Ureter (tissue), 1 donor: ENCODE results near the gene SRRM1. TPM values are rescaled to one million over a fixed set of nuclear protein-coding genes. Genes with fewer than 3 reads are reported as not detected.
"Not testable (repeated sequence)": the region's sequence is repeated elsewhere in the genome, so short reads cannot be mapped to it uniquely, and the experiment has no call there.

Experiments used
- DNase-seq: peaks from one replicate; pipeline ENCODE4 v3.0.0-alpha.2; 2020; ENCODE audit warnings: low spot score
- total RNA-seq: library from RNA; stranded (reverse); gene quantifications from one replicate; pipeline ENCODE4 v1.2.4, GENCODE V29; 2023
- donor health status: DM: yes; HTN: yes; CAD: no.

Gene SRRM1
- total RNA-seq, 1 donor from 2014 or later, result 169 TPM

DNA sequence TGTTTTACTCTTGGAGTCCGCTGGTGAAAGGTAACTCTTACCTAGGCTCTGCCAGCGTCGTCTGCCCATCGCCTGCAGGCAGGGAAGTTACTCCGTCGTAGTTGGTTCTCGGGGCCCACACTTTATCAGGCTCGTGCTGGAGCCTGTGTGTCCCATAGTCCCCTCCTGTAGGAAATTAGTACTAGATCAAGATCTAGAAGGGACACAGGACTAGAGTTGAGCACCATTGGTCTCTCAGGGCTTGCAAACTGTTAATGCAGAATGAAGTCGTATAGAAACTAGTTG lies 940 bp downstream of the SRRM1 start:
- peak; percentile 48 for DNase-seq

DNA sequence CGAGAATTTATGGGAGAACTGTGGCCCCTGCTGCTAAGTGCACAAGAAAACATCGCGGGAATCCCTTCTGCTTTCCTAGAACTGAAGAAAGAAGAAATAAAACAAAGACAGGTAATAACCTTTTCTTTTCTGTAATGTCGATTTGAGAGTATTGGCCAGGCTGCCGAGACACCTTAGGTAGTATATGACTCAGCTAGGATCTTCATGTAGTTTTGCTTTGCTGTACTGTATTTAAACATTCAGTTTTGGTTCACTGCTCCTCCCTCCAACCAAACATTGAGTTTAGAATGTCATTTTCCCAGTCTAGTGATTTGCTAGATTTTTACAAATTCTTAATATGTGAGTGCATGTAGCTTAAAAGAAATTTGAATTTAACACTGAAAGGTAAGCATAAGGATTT lies 5.8 kb downstream of the SRRM1 start:
- no peak for DNase-seq

DNA sequence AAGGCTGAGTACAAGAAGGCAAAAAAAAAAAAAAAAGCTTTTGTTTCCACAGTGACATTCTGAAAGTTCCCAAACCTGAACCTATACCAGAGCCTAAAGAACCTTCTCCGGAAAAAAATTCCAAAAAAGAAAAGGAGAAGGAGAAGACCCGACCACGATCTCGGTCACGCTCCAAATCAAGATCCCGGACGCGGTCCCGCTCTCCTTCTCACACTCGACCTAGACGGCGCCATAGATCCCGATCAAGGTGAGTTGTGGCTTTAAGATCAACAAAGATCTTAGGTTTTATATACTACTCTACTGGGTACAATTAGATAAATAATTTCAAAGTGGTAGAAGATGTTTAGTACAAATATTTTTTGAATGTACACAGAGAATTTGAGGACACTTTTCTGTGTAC lies 9.3 kb downstream of the SRRM1 start:
- no peak for DNase-seq

DNA sequence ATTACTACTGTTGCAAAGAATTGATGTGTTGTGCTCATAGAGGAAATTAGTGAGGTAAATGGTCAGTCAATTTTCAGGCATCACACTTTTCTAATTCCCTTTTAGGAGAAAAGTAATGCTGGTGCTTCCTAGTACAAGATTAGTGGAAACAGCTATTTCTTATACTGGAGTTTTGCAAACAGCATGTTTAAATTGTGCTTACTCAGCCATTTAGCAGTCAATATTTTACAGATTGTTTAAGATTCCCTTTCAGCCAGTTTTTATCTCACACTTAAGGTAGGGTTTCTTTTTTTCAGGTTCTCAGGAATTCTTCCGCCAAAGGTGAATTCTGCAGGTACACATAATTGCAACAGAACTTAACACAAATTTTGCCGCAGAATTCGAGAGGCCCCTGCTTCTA lies 10.9 kb downstream of the SRRM1 start:
- DNase-seq, result no peak

DNA sequence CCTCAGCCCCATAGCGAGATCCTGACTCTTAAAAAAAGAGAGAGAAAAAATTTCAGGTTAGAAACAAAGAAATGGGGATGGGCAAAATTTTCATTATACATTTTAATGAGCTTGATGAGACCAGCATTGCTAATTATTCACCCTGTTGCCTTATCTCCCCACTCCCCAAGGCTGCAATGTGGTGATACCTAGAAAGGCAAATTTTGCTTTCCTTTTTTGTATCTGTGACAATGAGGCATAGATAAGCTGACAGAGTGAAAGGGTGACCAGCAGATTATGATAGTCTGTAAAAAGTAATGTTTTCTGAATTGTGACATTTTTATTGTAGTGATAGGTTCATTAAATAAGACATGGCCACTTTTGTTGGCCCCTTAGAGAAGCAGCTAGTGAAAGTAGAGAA lies 12.9 kb downstream of the SRRM1 start:
- DNase-seq, result no peak

DNA sequence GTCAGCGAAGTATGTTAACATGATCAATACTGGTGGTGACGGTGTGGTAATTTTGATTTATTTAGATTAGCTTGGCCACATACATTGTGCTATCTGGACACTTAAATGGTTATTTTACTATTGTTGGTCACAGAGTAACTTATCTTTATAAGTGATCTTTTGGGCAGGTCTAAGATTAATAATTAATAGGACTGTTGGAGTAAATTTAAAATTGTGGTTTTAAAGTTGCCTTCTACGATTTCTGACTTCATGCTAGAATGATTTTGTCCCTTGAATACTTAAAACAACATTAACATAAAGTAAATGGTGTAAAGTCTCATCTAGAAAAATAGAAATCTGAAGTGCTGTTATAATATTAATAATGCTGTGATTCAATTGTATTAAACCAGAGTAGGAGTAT lies 14.7 kb downstream of the SRRM1 start:
- DNase-seq, result no peak

DNA sequence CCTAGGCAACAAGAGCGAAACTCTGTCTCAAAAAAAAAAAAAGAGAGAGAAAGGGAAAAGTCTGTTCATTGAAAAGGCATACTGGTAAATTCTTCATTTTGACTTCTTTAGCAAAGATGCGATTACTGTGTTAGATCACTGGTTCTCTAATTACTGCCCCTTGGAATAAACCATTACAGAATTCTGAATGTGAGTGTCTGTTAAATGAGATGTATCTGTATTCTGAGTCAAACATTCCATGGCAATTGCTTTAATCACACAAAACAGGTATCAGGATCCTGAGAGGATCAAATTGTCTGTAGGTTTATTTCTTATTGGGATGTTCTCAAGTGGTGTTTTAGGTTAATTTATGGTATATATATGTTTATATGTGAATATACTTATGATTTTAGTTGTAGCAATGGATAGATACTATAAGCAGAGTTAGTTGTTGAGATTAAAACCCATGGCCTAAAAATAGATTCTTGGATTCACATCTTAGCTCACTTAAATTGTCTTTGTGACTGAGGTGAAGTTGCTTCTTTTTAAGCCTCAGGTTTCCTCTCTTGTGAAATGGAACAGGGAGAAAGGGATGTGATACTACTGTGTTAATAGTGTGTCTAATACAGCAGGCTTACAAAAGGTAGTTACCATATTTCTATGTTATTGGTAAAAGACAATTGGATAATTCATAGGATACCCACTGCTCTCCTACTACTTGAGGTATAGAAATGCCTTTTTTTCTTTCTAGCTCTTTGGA lies 16.2 kb downstream of the SRRM1 start:
- no peak for DNase-seq

DNA sequence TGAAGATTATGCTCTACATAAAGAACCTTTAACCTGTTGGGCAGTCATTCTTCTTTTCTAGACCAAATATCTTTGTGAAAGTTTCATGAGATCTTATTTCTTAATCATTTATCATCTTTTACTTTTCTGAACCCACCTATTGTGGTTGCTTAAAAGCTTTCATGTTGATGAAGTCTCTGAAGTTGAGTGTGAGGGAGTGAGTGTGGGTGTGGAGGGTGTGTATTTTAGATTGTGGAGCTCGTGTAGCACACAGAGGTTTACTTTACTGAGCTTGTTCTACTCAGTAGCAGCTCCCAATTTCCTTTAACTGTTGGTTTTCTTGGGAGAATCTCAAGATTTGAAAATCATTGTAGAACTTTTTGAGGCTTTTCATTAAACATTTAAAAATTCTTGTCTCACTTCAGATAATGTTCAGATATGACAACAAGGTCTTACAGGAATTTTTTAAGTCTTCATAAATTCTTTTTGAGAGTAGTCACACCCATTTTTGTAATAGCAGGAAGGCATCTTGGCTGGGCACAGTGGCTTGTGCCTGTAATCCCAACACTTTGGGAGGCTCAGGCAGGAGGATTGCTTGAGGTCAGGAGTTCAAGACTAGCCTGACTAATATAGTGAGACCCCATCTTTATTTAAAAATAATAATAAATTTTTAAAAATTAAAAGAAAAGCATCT lies 17.0 kb downstream of the SRRM1 start:
- DNase-seq, result no peak

DNA sequence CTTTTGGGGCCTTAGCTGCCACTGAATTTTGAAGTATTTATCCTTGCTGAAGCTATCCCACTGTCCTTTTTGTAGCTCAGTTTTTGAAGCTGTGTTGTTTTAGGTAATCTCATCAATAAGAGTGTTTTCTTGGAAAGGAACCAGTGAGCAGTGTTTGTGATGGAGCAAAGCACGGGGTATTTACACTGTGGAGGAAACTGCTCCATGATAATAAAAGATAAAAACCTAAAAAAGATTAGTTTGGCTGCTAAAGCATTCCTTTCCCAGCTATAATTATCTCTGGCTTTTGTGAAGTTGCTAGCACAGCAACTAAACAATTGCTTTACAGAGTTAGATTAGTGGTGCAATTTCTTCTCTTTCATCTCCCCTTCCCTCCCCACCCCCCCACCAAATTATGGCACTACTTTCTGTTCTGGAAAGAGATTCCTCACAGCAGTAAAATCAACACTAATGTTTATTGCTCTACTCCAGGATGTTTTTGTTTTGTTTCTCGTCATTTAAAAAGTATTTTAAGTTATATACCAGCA lies 21.5 kb downstream of the SRRM1 start:
- no peak for DNase-seq

DNA sequence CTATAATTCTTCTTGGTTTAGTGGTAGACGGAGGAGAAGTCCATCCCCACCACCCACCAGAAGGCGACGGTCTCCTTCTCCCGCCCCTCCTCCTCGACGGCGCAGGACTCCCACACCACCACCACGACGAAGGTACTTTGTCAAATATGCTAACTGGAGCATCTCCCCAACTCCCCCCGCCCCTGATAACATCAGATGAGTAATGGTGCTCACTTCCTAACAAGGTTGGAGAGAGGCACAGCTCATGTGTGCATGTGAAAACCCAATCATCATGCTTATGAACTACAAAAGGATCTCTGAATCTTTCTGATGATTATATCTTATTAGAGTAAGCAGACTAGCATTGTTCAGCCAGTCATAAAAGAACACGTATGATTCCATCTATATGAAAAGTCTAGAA lies 23.7 kb downstream of the SRRM1 start:
- no peak for DNase-seq

DNA sequence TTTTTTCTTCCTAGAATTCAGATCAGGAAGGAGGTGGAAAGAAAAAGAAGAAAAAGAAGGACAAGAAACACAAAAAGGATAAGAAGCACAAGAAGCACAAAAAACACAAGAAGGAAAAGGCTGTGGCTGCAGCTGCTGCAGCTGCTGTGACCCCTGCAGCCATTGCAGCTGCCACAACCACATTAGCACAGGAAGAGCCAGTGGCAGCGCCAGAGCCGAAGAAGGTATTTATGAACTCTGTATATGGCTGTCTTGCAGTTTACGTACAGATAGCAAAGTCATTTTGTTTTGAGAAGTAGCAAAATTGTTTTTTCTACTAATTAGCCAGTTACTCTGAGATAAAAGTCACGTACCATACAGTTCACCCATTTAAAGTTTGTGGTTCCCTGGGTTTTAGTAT lies 28.3 kb downstream of the SRRM1 start:
- not testable (repeated sequence) for DNase-seq

DNA sequence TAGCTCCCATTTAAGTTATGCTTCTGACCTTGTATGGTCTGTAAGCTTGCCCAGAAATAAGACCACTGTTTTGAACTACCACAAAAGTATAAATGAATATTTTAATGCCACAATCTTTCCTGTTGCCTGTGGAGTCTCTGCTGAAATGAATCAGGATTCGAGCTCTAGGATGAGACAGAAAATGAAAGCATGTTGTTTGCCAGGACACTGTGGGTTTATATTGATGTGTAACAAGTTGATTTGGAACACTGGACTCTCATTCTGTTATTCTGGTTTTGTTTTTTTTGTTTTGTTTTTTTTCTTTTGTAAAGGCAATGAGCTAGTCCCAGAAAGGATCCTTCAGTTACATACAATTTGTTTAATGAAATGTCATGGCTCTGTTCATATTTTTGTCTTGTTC lies 29.6 kb downstream of the SRRM1 start:
- not testable (repeated sequence) for DNase-seq

DNA sequence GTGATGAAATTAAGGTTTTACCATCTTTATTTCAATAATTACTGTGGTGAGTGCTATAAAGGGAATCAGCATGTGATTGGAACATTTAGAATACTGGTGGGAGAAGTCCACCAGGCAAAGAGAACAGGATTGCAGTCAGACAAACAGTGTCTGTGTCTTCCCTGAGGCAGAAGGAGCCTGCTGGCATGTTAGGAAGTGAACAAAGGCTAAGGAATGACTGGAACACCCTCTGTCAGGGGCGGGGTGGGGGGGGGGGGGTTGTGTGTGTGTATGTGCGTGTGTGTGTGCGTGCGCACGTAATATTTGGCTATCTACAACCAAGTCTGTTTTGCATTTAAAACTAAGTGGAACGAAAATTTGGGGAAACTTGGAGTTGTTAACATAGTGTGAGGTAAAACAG lies 30.2 kb downstream of the SRRM1 start:
- no peak for DNase-seq

DNA sequence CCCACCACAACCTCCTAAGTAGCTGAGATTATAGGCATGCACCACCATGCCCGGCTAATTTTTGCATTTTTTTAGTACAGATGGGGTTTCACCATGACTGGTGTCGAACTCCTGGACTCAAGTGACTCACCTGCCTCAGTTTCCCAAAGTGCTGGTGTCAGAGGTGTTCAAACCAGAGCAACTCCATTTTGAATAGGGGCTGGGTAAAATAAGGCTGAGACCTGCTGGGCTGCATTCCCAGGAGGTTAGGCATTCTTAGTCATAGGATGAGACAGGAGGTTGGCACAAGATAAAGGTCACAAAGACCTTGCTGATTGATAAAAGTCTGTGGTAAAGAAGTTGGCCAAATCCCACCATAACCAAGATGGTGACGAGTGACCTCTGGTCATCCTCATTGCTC lies 35.3 kb downstream of the SRRM1 start:
- DNase-seq, result not testable (repeated sequence)

DNA sequence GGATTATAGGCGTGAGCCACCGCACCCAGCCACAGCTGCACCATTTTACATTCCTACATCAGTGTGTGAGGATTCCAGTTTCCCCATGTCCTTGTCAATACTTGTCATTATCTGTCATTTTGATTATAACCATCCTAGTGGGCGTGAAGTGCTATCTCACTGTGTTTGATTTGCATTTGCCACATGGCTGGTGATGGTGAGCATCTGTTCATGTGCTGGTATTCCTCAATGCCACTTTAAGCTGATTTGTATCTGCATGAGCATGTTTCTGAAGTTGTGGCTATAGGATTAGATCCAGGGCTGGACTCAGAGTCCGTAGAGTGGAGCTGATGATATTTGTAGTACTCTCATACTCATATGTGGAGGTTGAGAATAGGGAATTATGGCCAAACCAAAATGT lies 36.6 kb downstream of the SRRM1 start:
- DNase-seq, result no peak

DNA sequence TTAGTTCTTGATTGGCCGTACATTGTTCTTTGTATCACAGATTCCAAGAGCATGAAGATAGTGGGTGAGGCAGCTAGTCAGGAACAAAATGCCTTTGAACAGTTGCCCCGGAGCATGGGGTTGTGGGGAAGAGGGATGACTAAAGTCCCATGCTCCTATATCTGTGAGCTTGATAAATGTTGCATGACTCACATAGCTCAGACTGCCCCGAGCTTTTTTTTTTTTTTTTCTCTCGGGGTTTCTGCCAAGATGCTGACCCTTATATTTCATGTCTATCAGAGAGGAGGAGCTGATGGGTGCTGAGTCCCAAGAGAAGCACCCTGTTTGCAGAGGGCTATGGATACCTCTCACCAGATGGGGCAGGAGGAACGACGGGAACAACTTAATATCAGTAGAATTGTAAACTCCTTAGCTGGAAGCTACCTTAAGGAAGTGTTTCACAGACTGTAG lies 40.6 kb downstream of the SRRM1 start:
- DNase-seq, result no peak

DNA sequence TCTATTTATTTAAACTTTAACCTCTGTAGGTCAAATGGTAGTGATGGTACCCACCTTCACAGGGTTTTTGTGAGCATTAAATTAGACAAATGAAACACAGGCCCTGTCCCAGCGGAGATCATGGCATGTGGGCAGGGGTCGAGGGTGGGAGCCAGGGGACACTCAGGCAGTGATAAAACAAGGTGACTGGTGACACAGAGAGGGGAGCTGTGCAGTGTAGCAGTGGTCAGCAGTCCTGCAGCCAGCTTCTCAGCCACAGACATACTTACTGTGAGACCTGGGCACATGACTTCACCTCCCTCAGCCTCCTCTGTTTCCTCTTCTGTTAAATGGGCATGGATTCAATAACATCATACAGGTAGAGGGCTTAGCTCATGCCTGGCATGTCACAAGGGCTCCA lies 44.9 kb downstream of the SRRM1 start:
- DNase-seq, result no peak

DNA sequence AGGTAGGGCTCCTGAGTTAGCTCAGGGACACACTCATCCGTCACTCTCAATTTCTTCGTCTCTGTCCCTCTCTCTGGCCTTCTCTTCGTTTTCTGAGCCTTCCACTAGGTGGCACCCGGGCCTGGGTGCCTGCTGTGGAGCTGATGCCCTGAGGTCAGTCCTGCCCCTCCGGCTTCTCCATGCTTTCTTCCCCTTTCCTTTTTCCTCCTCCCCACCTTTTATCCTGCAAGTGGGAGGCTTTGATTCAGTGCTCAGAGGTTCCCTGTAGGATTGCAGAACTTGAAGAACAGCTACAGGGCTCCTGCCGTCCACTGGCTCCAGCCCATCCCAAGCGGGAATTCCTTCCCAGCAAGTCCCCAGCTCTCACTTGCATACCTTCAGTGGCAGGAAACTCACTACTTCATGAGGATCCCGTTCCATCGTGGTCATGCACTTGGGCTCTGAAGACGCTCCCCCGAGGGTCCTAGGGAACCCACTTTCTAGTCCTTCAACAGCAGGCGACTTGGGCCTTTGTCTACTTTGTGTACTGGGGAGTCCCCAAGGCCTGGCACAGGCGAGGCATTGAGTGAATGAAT lies 45.6 kb downstream of the SRRM1 start:
- peak; percentile 77 for DNase-seq

DNA sequence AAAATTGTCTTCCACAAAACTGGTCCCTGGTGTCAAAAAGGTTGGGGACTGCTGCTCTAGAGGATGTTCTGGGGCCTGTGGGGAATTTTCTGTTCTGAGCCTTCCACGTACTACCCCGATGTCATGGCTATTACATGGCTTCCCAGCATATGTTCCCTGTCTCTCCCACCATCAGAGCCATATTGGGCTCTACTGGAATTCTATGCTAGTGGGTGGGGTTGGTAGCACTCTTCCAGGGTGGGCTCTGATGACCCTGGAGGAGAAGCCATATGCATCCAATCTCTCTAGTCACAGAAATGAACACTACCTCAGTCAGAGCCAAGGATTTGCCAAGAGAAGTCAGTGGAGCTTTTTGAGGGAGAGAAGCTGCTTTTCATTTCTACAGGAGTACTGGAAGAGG lies 47.9 kb downstream of the SRRM1 start:
- DNase-seq, result no peak

DNA sequence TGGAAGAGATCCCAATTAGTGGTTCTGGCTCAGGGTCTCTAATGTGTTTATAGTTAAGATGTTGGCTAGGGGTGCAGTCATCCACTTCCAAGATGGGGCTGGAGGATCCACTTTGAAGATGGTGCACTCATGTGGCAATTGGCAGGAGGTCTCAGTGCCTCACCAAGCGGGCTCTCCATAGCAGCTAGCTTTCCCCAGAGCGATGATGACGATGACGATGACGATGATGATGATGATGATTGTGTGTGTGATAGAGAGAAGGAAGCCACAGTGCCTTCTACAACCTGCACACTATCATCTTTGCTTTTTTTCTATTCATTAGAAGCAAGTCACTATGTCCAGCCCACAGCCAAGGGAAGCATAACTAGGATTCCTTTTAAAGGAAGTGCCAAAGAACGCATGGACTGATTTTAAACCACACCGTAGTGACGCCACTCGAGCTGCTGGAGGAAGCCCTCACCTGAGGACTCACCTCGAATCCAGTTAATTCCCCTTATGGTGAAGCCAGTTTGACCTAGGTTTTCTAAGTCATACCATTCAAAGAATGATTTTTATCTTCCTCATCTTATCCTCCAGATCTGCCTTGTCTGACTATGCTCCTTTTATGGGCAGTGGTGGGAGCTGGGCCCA lies 49.4 kb downstream of the SRRM1 start:
- no peak for DNase-seq

DNA sequence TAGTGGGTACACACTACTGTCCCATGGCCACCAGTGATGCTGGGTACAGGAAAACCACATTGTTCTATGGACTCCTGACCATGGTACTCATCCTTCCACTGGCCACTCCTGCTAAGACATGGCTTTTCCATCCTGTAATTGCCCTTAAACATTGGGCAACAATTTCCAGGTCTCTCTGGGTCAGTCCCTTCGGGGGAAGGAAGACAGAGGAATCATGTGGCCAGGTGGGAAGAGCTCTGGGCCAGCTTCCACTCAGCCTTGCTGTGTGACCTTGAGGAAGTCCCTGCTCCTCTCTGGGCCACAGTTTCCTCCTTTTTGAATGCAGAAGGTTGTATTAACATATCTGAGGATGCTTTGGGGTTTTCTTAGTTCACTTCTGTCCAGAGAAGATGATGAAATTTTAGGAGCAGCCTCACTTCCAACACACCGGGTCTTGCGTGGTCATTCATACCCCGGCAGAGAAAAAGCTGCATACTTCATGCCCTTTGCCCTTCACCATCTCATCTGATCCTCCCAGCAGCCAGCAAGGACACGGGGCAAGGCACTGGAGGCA lies 50.8 kb downstream of the SRRM1 start:
- no peak for DNase-seq

DNA sequence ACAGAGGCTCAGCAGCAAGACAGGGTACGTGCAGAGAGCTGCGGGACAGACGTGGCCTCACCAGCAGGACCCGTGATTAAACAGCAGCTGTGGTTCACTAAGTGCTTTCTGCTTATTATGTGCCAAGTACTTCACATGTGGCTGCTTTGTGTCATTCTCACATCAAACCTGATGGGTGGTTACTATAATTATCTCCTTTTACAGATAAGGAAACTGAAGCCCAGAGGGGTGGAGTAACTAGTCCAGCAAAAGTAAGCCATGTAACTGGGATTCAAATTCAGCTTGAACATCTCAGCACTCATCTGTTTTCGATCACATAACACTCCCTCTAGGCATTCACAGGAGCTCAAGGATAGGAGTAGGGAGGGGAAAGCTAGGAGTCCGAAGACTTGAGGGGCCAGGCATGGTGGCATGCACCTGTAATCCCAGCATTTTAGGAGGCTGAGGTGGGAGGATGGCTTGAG lies 51.3 kb downstream of the SRRM1 start:
- no peak for DNase-seq
